CD4-positive, alpha-beta T cell treated with Interleukin-12 subunit alpha and Interleukin-12 subunit beta, for 1 hour (primary cell): ENCODE measurements around the gene ZNF407.

ENCODE experiments used
- DNase-seq: peaks from one replicate; pipeline ENCODE4 v3.0.0-alpha.2; 2020

Gene ZNF407

GRCh38 chr18:74734013-74734444 lies 136.4 kb downstream of the ZNF407 start:
- no peak for DNase-seq

GRCh38 chr18:74739926-74740325 lies 142.3 kb downstream of the ZNF407 start:
- no peak for DNase-seq

GRCh38 chr18:74742573-74743243 lies 145.0 kb downstream of the ZNF407 start:
- DNase-seq, result no peak

- no peak for DNase-seq
Measured at GRCh38 chr18:74745633-74746403, 148.1 kb downstream of the ZNF407 start.

- no peak for DNase-seq
Measured at GRCh38 chr18:74748809-74749208, 151.1 kb downstream of the ZNF407 start.

- no peak for DNase-seq
Measured at GRCh38 chr18:74758995-74759394, 161.3 kb downstream of the ZNF407 start.

GRCh38 chr18:74760026-74760425 lies 162.4 kb downstream of the ZNF407 start:
- DNase-seq, result no peak

- DNase-seq, result no peak
Measured at GRCh38 chr18:74760436-74760835, 162.8 kb downstream of the ZNF407 start.

GRCh38 chr18:74766251-74766650 lies 168.6 kb downstream of the ZNF407 start:
- no peak for DNase-seq

GRCh38 chr18:74768096-74768495 lies 170.4 kb downstream of the ZNF407 start:
- DNase-seq, result no peak

GRCh38 chr18:74773171-74773624 lies 175.5 kb downstream of the ZNF407 start:
- DNase-seq, result no peak

GRCh38 chr18:74774486-74774885 lies 176.8 kb downstream of the ZNF407 start:
- no peak for DNase-seq

GRCh38 chr18:74775239-74775638 lies 177.6 kb downstream of the ZNF407 start:
- no peak for DNase-seq

- no peak for DNase-seq
Measured at GRCh38 chr18:74778191-74778847, 180.6 kb downstream of the ZNF407 start.

GRCh38 chr18:74784752-74785151 lies 187.1 kb downstream of the ZNF407 start:
- DNase-seq, result no peak

- no peak for DNase-seq
Measured at GRCh38 chr18:74785632-74786031, 188.0 kb downstream of the ZNF407 start.

- DNase-seq, result no peak
Measured at GRCh38 chr18:74788657-74789056, 191.0 kb downstream of the ZNF407 start.

GRCh38 chr18:74789078-74789477 lies 191.4 kb downstream of the ZNF407 start:
- DNase-seq, result no peak

- DNase-seq, result no peak
Measured at GRCh38 chr18:74790451-74790850, 192.8 kb downstream of the ZNF407 start.

- DNase-seq, result no peak
Measured at GRCh38 chr18:74791501-74792194, 194.0 kb downstream of the ZNF407 start.

GRCh38 chr18:74793746-74794145 lies 196.1 kb downstream of the ZNF407 start:
- no peak for DNase-seq

GRCh38 chr18:74795751-74796150 lies 198.1 kb downstream of the ZNF407 start:
- no peak for DNase-seq

GRCh38 chr18:74796211-74796610 lies 198.5 kb downstream of the ZNF407 start:
- no peak for DNase-seq
